Mucosa of gallbladder (tissue), 1 donor: ENCODE results near the gene HSPBAP1. TPM values are rescaled to one million over a fixed set of nuclear protein-coding genes. Genes with fewer than 3 reads are reported as not detected.
A peak's percentile ranks its signal among the peaks of the same experiment; 100 is the strongest.

ENCODE experiments used
- DNase-seq: peaks from one replicate; pipeline ENCODE4 v3.0.0-alpha.2; 2020; ENCODE audit warnings: low spot score
- total RNA-seq: library from RNA; stranded (reverse); gene quantifications from one replicate; pipeline ENCODE4 v1.2.1, GENCODE V29; 2021
- donor health status: DM: no; HTN: no; CAD: no.

HSPBAP1 gene
- 8.2 TPM for total RNA-seq

DNA sequence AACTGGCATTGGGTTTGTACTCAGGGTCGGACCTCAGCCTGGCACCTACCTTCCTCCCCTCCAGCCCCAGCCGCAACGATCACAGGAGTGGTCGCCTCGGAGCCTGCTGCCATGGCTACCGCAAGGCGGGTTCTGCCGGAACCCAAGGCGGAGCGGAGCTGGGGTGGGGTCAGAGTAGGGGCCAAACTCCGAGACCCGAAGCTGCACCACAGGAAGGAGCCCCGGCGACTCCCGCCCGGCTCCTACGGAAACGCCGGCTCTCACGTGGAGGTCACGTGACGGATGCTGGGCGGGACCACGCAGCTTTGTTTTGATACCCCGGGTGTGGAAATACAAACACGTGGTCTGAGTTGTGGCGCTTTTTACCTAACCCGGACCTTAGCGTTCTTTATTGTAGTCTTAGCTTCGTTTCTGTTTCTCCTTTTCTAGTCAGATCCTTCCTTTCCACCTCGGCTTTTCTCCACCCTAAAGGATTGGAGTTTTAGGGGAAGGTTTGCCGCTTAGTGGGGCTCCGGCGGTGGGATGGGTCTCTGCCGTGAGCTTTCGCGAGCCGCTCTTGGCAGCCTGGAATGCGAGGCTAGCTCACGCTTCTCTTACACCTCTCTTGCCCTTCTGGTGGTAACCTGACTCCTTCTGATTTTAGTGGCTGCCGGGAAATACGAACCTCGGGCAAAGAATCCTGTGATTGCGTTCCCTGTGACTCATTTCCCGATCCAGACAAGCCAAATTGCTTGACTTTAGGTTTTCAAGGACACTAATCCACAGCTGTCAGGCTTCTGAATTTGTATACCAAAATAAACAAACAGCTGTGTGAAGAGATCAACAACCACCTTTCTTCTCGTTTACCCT lies at the start of gene HSPBAP1:
TSS of gene HSPBAP1 (minus strand) at position 264 of the 849 bp plus-strand sequence. CDS start at position 113, 151 bp downstream.
- peak; percentile 94 for DNase-seq

DNA sequence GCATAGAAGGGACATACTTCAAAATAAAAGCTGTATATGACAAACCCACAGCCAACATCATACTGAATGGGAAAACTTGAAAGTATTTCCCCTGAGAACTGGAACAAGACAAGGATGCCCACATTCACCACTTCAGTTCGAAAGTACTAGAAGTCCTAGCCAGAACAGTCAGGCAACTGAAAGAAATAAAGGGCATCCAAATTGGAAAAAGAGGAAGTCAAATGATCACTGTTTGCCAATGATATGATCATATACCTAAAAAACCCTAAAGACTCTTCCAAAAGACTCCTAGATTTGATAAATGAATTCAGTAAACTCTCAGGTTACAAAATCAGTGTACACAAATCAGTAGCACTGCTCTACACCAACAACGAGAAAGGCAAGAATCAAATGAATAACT lies 42.0 kb upstream of the HSPBAP1 start:
- DNase-seq: no peak

GRCh38 chr3:122828281-122828680 lies 34.6 kb upstream of the HSPBAP1 start:
- no peak for DNase-seq

- DNase-seq: no peak
Measured at GRCh38 chr3:122826278-122826677, 32.6 kb upstream of the HSPBAP1 start.

GRCh38 chr3:122825460-122825859 lies 31.8 kb upstream of the HSPBAP1 start:
- no peak for DNase-seq

- DNase-seq: no peak
Measured at GRCh38 chr3:122824465-122825381, 31.1 kb upstream of the HSPBAP1 start.

- no peak for DNase-seq
Measured at GRCh38 chr3:122816587-122816986, 23.0 kb upstream of the HSPBAP1 start.

GRCh38 chr3:122810734-122811133 lies 17.1 kb upstream of the HSPBAP1 start:
- DNase-seq: no peak

GRCh38 chr3:122803977-122804376 lies 10.3 kb upstream of the HSPBAP1 start:
- no peak for DNase-seq

GRCh38 chr3:122802323-122802722 lies 8.7 kb upstream of the HSPBAP1 start:
- DNase-seq: no peak

- DNase-seq: no peak
Measured at GRCh38 chr3:122800706-122801237, 7.1 kb upstream of the HSPBAP1 start.

- DNase-seq: no peak
Measured at GRCh38 chr3:122800031-122800430, 6.4 kb upstream of the HSPBAP1 start.

DNA sequence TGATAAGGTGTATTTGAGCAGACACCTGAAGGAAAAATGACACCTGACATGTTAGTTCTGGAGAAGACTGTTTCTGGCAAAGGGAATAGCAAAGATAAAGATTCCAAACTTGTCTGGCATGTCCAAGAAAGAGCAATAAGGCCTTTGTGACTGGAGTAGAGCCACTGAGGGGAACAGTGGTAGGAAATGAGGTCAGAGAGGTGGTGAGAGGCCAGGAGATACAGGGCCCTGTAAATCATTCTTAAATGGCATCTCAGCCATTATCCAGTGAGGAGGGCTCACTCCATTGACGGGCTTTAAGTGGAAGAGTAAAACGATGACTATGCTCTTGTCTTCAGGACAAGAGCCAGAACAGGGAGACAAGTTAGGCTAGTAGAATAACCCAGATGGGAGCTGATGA lies 5.7 kb upstream of the HSPBAP1 start:
- no peak for DNase-seq

GRCh38 chr3:122797291-122797690 lies 3.7 kb upstream of the HSPBAP1 start:
- DNase-seq: no peak

DNA sequence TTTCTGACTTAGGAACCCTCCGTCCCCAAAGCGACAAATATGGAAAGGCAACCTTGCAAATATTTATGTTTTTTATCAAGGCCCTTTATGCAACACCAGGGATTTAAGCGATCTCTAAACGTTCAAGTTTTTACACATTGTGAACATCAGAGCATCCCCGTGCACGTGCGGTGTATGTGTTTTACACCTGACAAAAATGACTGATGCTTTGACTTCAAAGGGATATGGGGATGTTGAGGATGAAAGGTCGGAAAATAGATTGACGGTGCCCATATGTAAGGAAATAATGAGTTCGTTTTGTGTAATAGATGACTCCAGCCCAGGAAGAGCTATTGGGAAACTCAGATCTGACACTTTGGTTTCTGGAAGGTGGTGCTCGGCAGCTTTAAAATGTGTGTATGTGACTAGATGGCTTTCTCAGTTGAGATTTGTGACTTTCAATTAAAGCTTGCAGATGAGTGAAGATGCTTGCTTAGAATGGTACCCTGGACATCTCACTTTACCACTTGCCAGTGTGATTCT lies 2.1 kb upstream of the HSPBAP1 start:
- DNase-seq: no peak

- DNase-seq: peak; percentile 71
Measured at GRCh38 chr3:122794779-122795673, 1.4 kb upstream of the HSPBAP1 start, which contains the start of gene SLC49A4. TSS of gene SLC49A4 (plus strand) at chr3:122795069. CDS start at chr3:122795193, 124 bp downstream.

DNA sequence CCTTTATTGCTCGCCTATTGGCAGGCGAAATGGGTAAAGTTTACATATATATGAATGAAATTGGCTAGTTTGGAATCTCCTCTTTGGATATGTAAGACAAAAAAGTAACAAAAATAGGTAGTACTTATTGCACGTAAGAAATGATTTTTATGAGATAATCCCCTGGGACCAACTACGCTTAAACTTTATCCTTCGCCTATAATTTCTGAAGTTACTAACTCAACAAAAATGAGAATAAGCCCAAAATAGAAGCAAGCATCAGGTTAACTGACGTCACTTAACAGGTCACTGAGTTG lies 800 bp upstream of the HSPBAP1 start:
- DNase-seq: no peak

GRCh38 chr3:122789585-122790273 lies 3.9 kb downstream of the HSPBAP1 start:
- DNase-seq: no peak

GRCh38 chr3:122787872-122788271 lies 5.8 kb downstream of the HSPBAP1 start:
- DNase-seq: no peak

DNA sequence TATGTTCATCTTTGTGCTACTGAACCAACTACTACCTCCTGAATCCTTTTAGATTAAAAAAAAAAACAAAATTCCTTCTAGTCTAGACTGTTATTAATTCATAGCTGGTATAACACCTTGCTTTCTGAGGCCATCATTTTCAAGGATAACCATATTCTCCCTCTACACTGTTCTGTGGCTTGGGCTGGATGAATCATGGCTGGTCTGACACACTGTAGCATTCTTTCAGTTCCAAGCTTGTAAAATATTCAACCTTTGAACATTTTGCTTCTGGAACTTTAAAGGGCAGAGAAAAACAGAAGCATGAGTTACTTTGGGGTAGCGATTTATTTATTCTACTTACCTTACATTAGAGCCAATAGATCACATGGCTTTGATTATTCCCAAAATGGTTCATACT lies 7.6 kb downstream of the HSPBAP1 start:
- no peak for DNase-seq

DNA sequence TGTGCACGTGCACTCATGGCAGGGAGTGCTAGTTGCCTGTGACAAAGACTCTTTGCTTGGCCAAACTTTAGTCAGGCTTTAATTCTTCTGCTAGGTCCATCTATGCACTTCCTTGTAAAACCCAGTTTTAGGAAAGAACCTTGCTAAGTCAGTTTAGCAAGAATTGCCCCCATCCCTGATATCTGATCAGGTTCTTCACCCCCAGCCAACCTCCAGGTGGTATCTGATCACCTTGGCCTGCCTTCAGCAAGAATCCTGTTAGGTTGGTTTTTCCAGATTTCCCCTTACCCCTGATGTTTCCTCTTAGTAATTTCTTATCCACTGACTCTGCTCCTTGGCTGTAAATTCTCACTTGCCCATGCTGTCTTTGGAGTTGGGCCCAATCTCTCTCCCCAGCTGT lies 8.4 kb downstream of the HSPBAP1 start:
- no peak for DNase-seq
